T-cell (primary cell): ENCODE results near the gene CCL4L2. TPM values are rescaled to one million over a fixed set of nuclear protein-coding genes. Genes with fewer than 3 reads are reported as not detected.
"Not testable (repeated sequence)": the region's sequence is repeated elsewhere in the genome, so short reads cannot be mapped to it uniquely, and the experiment has no call there.

ENCODE experiments used
- ATAC-seq, 4 experiments: fragments of 200-7000 bp in 3 of 4; fragments of 150-1000 bp in 1 of 4; cut with Tn5 transposase; replicated peaks in 1 of 4; 1 replicate in 3 of 4; 2 replicates in 1 of 4; pipeline ENCODE4 v1.10.0; 2021; ENCODE audit warnings: moderate library complexity in 3 of 4, mild to moderate bottlenecking in 2 of 4, moderate number of reproducible peaks in 1 of 4
- CTCF ChIA-PET, 2 donors: fragments of 300-600 bp; sonication (Branson Sonifier 250); formaldehyde crosslinking; loops; one replicate each; lab custom pipeline; 2022; ENCODE audit warnings: antibody characterized with exemption in 2 of 2; lab: Charles Lee
- POLR2A ChIA-PET, 2 donors: fragments of 300-600 bp; sonication (Branson Sonifier 250); formaldehyde crosslinking; loops; one replicate each; lab custom pipeline; 2022; ENCODE audit warnings: antibody characterized with exemption in 2 of 2; lab: Charles Lee
- DNase-seq, 35 experiments: peaks; one replicate each; pipeline versions ENCODE4 v3.0.0 to v3.0.0-alpha.2; 2013 to 2023
- H3K27ac ChIP-seq: one replicate; pipeline ENCODE4 v1.5.1; 2013; ENCODE audit warnings: low read length
- H3K27me3 ChIP-seq, 2 experiments: replicated peaks in 1 of 2; 1 replicate in 1 of 2; 2 replicates in 1 of 2; pipeline versions ENCODE4 v1.6.1 to v1.7.0; 2013; ENCODE audit warnings: low read length in 1 of 2, mixed read lengths in 1 of 2; ENCODE audit not compliant: control insufficient read depth in 2 of 2, insufficient read depth in 2 of 2; ENCODE audit errors: extremely low read depth in 1 of 2
- H3K36me3 ChIP-seq, 2 donors: 1 replicate in 1 of 2; 2 replicates in 1 of 2; pipeline versions ENCODE4 v1.6.1 to v1.7.0; 2013; ENCODE audit warnings: low read length in 1 of 2; ENCODE audit not compliant: control insufficient read depth in 2 of 2, insufficient read depth in 1 of 2; ENCODE audit errors: extremely low read depth in 1 of 2
- H3K4me1 ChIP-seq, 2 experiments: 1 replicate in 1 of 2; 2 replicates in 1 of 2; pipeline versions ENCODE4 v1.6.1 to v1.7.0; 2013; ENCODE audit warnings: low read length in 2 of 2, mixed read lengths in 1 of 2; ENCODE audit not compliant: insufficient read depth in 2 of 2, control insufficient read depth in 1 of 2; ENCODE audit errors: extremely low read depth in 1 of 2
- H3K4me3 ChIP-seq, 2 donors: 1 replicate in 1 of 2; 2 replicates in 1 of 2; pipeline versions ENCODE4 v1.5.1 to v1.7.0; 2013; ENCODE audit warnings: mild to moderate bottlenecking in 2 of 2, low read length in 1 of 2, moderate library complexity in 1 of 2; ENCODE audit not compliant: control insufficient read depth in 1 of 2; ENCODE audit errors: extremely low read depth in 1 of 2
- H3K9me3 ChIP-seq: 2 replicates; pipeline ENCODE4 v1.7.0; 2013
- H3K27ac Mint-ChIP-seq, 2 donors: one replicate each; pipeline ENCODE4 v1.8.0; 2020 to 2021; ENCODE audit warnings: mild to moderate bottlenecking in 2 of 2, mixed read lengths in 2 of 2
- H3K27me3 Mint-ChIP-seq, 2 donors: one replicate each; pipeline ENCODE4 v1.8.0; 2021 to 2022; ENCODE audit warnings: mixed read lengths in 2 of 2
- H3K36me3 Mint-ChIP-seq: one replicate; pipeline ENCODE4 v1.8.0; 2021; ENCODE audit warnings: mixed read lengths
- H3K4me1 Mint-ChIP-seq, 3 donors: one replicate each; pipeline ENCODE4 v1.8.0; 2020 to 2022; ENCODE audit warnings: mixed read lengths in 3 of 3, mild to moderate bottlenecking in 1 of 3
- H3K4me3 Mint-ChIP-seq, 3 donors: one replicate each; pipeline ENCODE4 v1.8.0; 2020 to 2022; ENCODE audit warnings: mild to moderate bottlenecking in 3 of 3, mixed read lengths in 3 of 3, moderate library complexity in 3 of 3
- H3K9me3 Mint-ChIP-seq, 3 donors: one replicate each; pipeline ENCODE4 v1.8.0; 2020 to 2022; ENCODE audit warnings: mixed read lengths in 3 of 3
- WGBS: methylation state at CpG from one replicate; pipeline ENCODE4 v1.1.5; 2013; ENCODE audit warnings: missing lambda C conversion rate; ENCODE audit not compliant: insufficient coverage; 5-methylcytosine and 5-hydroxymethylcytosine counted together
- total RNA-seq, 35 experiments: library from RNA in 6 of 35; stranded (reverse) in 6 of 35; fragments of 120-200 nt in 1 of 35; gene quantifications; one replicate each; pipeline versions ENCODE4 v1.2.1 to v1.2.4 and lab custom pipeline; 2013 to 2026

The CCL4L2 gene
- total RNA-seq, 5 donors from 2014 or later (not counting 1 experiment from before 2014, with no cell fraction given) = 1.1 to 12.6 (median 2.2) TPM

DNA sequence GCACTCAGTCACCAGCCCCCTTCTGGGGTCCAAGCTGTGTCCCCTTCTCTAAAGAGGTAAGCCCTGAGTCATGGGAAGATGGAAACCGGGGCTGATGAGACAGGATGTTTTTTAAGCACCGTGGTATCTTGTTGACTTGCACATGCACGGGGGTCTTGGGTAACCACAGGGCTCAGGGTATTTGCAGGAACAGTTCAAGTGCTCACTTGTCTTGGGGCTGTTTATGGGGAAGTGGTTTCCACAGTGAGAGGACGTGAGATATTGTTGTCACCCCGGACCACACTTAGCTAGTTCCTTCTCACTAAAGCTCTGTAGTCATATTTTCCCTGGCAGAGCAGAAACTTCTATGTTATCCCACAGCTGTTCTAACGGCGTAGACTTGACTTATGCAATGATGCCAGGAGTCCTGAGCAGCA, 22.0 kb upstream of the CCL4L2 start:
- Histone ChIP-seq H3K27ac (peak overlapping the region; percentile 23), H3K4me3 (no peak overlapping the region), H3K36me3 (peaks cover 0 to 17% of the 10 kb centered on the region in 2 donors), H3K9me3 (no peaks in the 10 kb centered on the region), H3K27me3 (peaks cover 0 to 5% of the 10 kb centered on the region in 2 experiments), H3K4me1 (peaks cover 0 to 61% of the 10 kb centered on the region in 2 experiments)
- ChIA-PET CTCF (no interaction called here), POLR2A (no interaction called here)
- Mint-ChIP-seq H3K4me1 (peaks cover 0 to 48% (median 33%) of the 10 kb centered on the region in 3 donors), H3K27me3 (peaks cover 26 to 65% of the 10 kb centered on the region in 2 donors), H3K9me3 (no peaks in the 10 kb centered on the region), H3K36me3 (no peaks in the 10 kb centered on the region), H3K4me3 (peak overlapping the region in 1 of 3 donors; percentile 17), H3K27ac (peak overlapping the region; percentile 84 to 90)
- no CpG with 5 or more reads among the region's 7 CpGs for WGBS
- DNase-seq (peak in 29 of 35 experiments; percentile 6 to 88 (median 53)), ATAC-seq (peak; percentile 68 to 85 (median 78))

DNA sequence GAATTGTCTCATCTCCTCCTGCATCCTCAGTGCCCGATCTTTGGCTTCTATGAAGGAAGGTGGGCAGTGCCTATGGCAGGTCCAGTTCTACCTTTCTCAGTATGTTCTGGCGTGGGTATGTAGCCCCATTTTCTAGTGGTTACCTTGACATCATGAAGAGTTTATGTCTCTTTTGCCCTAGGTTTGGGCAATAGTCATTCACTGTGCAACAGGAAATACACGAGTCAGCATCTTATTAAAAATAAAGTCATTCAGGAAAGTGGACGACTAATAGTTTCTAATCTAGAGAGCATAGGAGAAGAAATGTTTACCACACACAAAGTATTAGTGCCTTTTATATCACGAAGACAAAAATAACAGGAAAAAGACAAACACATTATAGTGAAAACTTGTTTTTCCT, 20.9 kb upstream of the CCL4L2 start:
- H3K9me3 Mint-ChIP-seq, H3K4me3 Mint-ChIP-seq, ATAC-seq, POLR2A ChIA-PET, DNase-seq, H3K36me3 Mint-ChIP-seq, H3K27me3 ChIP-seq, CTCF ChIA-PET, H3K27ac ChIP-seq, H3K9me3 ChIP-seq, H3K4me3 ChIP-seq: not testable (repeated sequence)
- no CpG with 5 or more reads among the region's 5 CpGs for WGBS
- Histone ChIP-seq H3K36me3 (peaks cover 0 to 17% of the 10 kb centered on the region in 2 donors), H3K4me1 (peaks cover 0 to 62% of the 10 kb centered on the region in 2 experiments)
- H3K27me3 Mint-ChIP-seq = peaks cover 15 to 59% of the 10 kb centered on the region in 2 donors
- peak overlapping the region; percentile 37 to 55 for H3K27ac Mint-ChIP-seq
- peaks cover 0 to 52% (median 33%) of the 10 kb centered on the region in 3 donors for H3K4me1 Mint-ChIP-seq

GRCh38 chr17:36190549-36191330, 20.1 kb upstream of the CCL4L2 start:
- DNase-seq, H3K27me3 ChIP-seq, H3K4me3 Mint-ChIP-seq, H3K4me3 ChIP-seq, POLR2A ChIA-PET, H3K36me3 Mint-ChIP-seq, H3K27ac ChIP-seq, CTCF ChIA-PET, H3K9me3 Mint-ChIP-seq, H3K9me3 ChIP-seq, ATAC-seq: not testable (repeated sequence)
- Mint-ChIP-seq H3K27ac (peak overlapping the region; percentile 37 to 55), H3K27me3 (peaks cover 18 to 59% of the 10 kb centered on the region in 2 donors), H3K4me1 (peaks cover 0 to 56% (median 33%) of the 10 kb centered on the region in 3 donors)
- no CpG with 5 or more reads among the region's 9 CpGs for WGBS
- peaks cover 0 to 12% of the 10 kb centered on the region in 2 donors for H3K36me3 ChIP-seq
- H3K4me1 ChIP-seq = peaks cover 0 to 68% of the 10 kb centered on the region in 2 experiments

GRCh38 chr17:36193216-36193775, 17.6 kb upstream of the CCL4L2 start:
- ChIA-PET CTCF (no interaction called here), POLR2A (no interaction called here)
- peaks cover 0 to 3% of the 10 kb centered on the region in 2 experiments for H3K27me3 ChIP-seq
- DNase-seq = no peak
- Mint-ChIP-seq H3K36me3 (no peaks in the 10 kb centered on the region), H3K9me3 (no peaks in the 10 kb centered on the region), H3K4me3 (no peak overlapping the region), H3K27ac (peak overlapping the region in 1 of 2 donors; percentile 14), H3K4me1 (peaks cover 8 to 55% (median 43%) of the 10 kb centered on the region in 3 donors), H3K27me3 (peaks cover 14 to 44% of the 10 kb centered on the region in 2 donors)
- H3K4me1 ChIP-seq = peaks cover 0 to 64% of the 10 kb centered on the region in 2 experiments
- WGBS = no CpG with 5 or more reads among the region's 1 CpG
- H3K27ac ChIP-seq = no peak overlapping the region
- no peak for ATAC-seq
- H3K9me3 ChIP-seq = no peaks in the 10 kb centered on the region
- H3K36me3 ChIP-seq = no peaks in the 10 kb centered on the region
- no peak overlapping the region for H3K4me3 ChIP-seq

GRCh38 chr17:36194147-36194831, 16.6 kb upstream of the CCL4L2 start:
- H3K4me1 ChIP-seq = peaks cover 0 to 63% of the 10 kb centered on the region in 2 experiments
- H3K9me3 Mint-ChIP-seq, H3K36me3 Mint-ChIP-seq, CTCF ChIA-PET, DNase-seq, H3K27me3 ChIP-seq, H3K27ac ChIP-seq, H3K9me3 ChIP-seq, H3K36me3 ChIP-seq, H3K4me3 Mint-ChIP-seq, H3K4me3 ChIP-seq, ATAC-seq, POLR2A ChIA-PET: not testable (repeated sequence)
- H3K27me3 Mint-ChIP-seq = peaks cover 17 to 41% of the 10 kb centered on the region in 2 donors
- peaks cover 8 to 56% (median 44%) of the 10 kb centered on the region in 3 donors for H3K4me1 Mint-ChIP-seq
- no CpG with 5 or more reads among the region's 8 CpGs for WGBS
- H3K27ac Mint-ChIP-seq = peak overlapping the region; percentile 7 to 40

GRCh38 chr17:36194832-36195433, 15.9 kb upstream of the CCL4L2 start:
- H3K4me1 ChIP-seq = peaks cover 0 to 63% of the 10 kb centered on the region in 2 experiments
- H3K4me3 Mint-ChIP-seq, H3K27ac ChIP-seq, DNase-seq, H3K36me3 Mint-ChIP-seq, POLR2A ChIA-PET, H3K36me3 ChIP-seq, H3K9me3 Mint-ChIP-seq, H3K4me3 ChIP-seq, H3K27me3 ChIP-seq, H3K9me3 ChIP-seq, ATAC-seq: not testable (repeated sequence)
- no CpG with 5 or more reads among the region's 10 CpGs for WGBS
- Mint-ChIP-seq H3K27me3 (peaks cover 17 to 40% of the 10 kb centered on the region in 2 donors), H3K4me1 (peaks cover 8 to 60% (median 47%) of the 10 kb centered on the region in 3 donors), H3K27ac (peak overlapping the region in 1 of 2 donors; percentile 57)
- CTCF ChIA-PET = interaction anchor here in 1 of 2 donors (0.6 kb wide), 1 partner anchor 251 kb away, joined by 3 read pairs; no protein-coding TSS in a partner anchor
